Duodenal mucosa (tissue), 2 donors: Measurements from ENCODE around the gene SCART1.
"Not testable (repeated sequence)": the region's sequence is repeated elsewhere in the genome, so short reads cannot be mapped to it uniquely, and the experiment has no call there.

ENCODE experiments used
- H3K27ac ChIP-seq: one replicate; pipeline ENCODE4 v1.7.0; 2013; ENCODE audit warnings: low read depth, low read length
- H3K27me3 ChIP-seq, 2 donors: one replicate each; pipeline ENCODE4 v1.7.0; 2013; ENCODE audit warnings: low read length in 2 of 2, control low read depth in 1 of 2; ENCODE audit not compliant: insufficient read depth in 2 of 2, control insufficient read depth in 1 of 2
- H3K36me3 ChIP-seq, 2 donors: one replicate each; pipeline ENCODE4 v1.7.0; 2013; ENCODE audit warnings: low read length in 2 of 2, control low read depth in 1 of 2; ENCODE audit not compliant: insufficient read depth in 2 of 2, control insufficient read depth in 1 of 2
- H3K4me1 ChIP-seq, 2 donors: one replicate each; pipeline ENCODE4 v1.7.0; 2013; ENCODE audit warnings: low read length in 2 of 2, control low read depth in 1 of 2; ENCODE audit not compliant: insufficient read depth in 2 of 2, control insufficient read depth in 1 of 2
- H3K4me3 ChIP-seq, 2 donors: one replicate each; pipeline ENCODE4 v1.7.0; 2013; ENCODE audit warnings: low read length in 2 of 2, low read depth in 1 of 2
- H3K9ac ChIP-seq, 2 donors: one replicate each; pipeline ENCODE4 v1.7.0; 2013; ENCODE audit warnings: low read length in 2 of 2, low read depth in 1 of 2
- H3K9me3 ChIP-seq, 2 donors: one replicate each; pipeline ENCODE4 v1.7.0; 2013; ENCODE audit warnings: low read length in 2 of 2, control low read depth in 1 of 2; ENCODE audit not compliant: control insufficient read depth in 1 of 2

The SCART1 gene

DNA sequence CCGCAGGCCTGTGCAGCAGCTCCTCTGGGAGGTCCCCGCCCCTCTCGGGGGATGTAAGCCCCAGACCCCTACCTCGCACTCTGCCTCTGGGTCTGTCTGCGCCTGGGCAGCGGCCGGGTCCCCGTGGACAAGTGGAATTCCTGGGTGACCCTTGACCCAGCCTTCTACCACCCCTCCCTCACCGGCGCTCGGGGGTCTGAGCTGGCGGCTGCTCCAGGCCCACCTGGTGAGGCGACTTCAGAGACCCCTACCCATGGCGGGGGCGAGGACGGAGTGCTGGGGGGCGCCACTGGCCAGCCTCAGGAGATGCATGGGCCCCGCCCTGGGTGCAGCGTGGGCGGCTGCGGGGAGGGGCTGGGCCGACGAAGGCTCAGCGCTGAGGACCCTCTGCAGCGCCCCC, 21.0 kb upstream of the SCART1 start:
- not testable (repeated sequence) for H3K4me3 ChIP-seq, H3K9me3 ChIP-seq, H3K27ac ChIP-seq, H3K36me3 ChIP-seq, H3K9ac ChIP-seq, H3K27me3 ChIP-seq, H3K4me1 ChIP-seq

DNA sequence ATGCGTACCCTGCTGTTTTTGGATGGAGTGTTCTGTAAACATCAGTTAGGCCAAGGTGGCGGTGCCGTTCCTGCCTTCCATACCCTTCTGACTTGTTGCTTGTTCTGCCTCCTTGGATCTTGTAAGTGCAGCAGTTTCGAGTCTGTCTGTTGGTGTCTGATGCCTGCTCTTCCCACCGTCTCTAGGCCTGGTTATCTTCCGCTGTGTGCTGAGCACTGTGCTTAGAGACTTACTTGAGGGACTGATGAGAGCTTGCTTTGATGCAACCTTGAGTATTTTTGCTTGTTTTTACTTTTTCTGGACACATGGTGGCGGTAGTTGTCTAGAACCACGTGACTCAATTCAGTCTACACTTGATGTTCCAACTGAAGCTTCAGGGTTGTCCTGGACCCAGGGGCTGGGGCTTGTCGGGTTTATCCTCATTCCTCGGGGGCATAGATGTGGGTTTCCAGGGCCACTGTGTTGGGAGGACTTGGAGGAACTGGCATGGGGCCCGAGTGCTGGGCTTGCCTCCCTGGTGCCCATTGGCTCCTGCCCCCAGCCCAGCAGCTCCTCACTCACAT, 15.0 kb upstream of the SCART1 start:
- Histone ChIP-seq H3K27ac (no peak overlapping the region), H3K4me1 (peaks cover 0 to 5% of the 10 kb centered on the region in 2 donors), H3K9ac (no peak overlapping the region), H3K27me3 (no peaks in the 10 kb centered on the region), H3K9me3 (no peaks in the 10 kb centered on the region), H3K4me3 (no peak overlapping the region), H3K36me3 (no peaks in the 10 kb centered on the region)

DNA sequence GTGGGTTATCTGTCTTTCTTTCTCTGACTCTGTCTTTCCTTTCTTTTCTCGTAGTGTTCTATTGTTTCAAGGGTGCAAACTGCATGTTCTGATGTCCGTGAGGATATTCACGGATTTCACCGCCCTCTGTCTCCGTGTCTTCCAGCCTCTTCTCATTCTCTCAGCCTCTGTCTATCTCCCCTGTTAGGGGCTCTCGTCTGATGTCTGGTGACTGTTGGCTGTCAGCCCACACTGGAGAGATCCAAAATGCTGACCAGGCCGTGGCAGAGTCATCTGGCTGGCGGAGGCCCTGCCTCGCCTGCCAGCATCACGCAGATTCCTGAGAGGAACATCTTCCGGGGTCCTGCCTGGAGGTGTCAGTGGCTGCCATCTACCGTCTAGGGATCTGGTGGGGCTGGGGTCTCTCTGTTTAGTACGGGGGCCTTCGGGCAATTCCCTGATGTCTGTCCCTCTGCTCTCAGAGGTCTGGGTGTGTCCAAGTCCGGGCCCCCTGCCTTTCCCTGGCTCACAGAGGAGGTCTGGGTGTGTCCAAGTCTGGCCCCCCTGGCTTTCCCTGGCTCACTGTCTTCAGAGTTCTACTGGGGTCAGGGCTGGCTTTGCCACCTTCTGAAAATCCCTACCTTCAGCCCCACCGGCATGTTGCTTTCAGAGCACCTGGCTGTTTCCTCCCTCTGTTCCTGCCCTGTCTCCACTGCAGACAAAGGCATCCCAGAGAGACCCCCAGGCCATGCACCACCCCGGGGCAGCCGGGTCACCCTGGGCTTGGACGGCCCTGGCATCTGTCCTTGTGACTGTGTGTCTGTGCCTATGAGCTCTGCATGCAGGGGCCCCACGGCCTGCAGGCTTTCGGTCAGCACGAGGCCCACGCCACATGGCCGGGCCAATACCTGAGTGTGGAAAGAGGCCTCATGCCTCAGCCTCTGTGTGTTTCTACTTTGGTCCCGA, 14.0 kb upstream of the SCART1 start:
- H3K27me3 ChIP-seq, result no peaks in the 10 kb centered on the region
- H3K36me3 ChIP-seq, result no peaks in the 10 kb centered on the region
- no peak overlapping the region for H3K9ac ChIP-seq
- H3K9me3 ChIP-seq, result no peaks in the 10 kb centered on the region
- no peak overlapping the region for H3K27ac ChIP-seq
- H3K4me1 ChIP-seq, result peaks cover 0 to 5% of the 10 kb centered on the region in 2 donors
- no peak overlapping the region for H3K4me3 ChIP-seq

DNA sequence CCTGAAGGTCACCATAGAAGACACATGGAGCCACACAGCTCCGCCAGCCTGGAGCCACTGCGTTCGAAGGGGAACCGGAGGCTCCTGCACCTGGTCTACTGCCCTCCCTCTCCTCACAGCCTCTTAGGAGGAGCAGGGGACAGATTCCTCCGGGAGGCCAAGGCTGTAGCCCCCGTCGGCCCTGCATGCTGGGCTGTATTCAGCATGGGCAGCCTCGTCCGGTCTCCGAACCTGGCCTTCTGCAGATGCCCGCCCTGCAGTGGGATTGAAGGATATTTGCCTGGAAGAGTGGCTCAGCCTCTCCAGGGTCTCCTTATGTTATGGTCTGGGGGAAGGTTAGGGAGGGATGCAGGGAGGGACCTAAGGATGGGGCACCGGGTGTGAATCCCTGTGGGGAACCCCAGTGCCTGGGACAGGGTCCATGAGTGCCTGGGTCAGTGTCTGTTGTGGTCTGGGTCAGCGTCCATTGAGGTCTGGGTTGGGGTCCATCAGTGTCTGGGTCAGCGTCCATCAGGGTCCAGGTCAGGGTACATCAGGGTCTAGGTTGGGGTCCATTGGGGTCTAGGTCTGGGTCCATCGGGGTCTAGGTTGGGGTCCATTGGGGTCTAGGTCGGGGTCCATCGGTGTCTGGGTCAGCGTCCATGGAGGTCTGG, 13.0 kb upstream of the SCART1 start:
- Histone ChIP-seq H3K9me3 (no peaks in the 10 kb centered on the region), H3K27me3 (no peaks in the 10 kb centered on the region), H3K27ac (no peak overlapping the region), H3K4me1 (peaks cover 0 to 5% of the 10 kb centered on the region in 2 donors), H3K36me3 (no peaks in the 10 kb centered on the region), H3K4me3 (no peak overlapping the region), H3K9ac (no peak overlapping the region)

DNA sequence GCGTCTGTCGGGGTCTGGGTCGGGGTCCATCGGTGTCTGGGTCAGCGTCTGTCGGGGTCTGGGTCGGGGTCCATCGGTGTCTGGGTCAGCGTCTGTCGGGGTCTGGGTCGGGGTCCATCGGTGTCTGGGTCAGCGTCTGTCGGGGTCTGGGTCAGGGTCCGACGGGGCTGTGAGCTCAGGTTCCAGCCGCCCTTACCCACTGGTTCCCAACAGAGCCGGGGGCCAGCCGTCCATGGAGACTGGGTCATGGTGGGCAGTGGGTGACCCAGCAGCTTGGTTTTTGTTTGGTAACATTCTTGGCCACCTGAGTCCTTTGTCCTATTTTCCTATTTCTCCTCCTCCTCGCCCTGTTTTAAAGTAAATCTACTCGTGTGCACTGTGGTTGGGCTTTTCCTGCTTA, 12.4 kb upstream of the SCART1 start:
- H3K36me3 ChIP-seq, H3K9me3 ChIP-seq, H3K9ac ChIP-seq, H3K27me3 ChIP-seq, H3K4me3 ChIP-seq, H3K4me1 ChIP-seq, H3K27ac ChIP-seq: not testable (repeated sequence)

DNA sequence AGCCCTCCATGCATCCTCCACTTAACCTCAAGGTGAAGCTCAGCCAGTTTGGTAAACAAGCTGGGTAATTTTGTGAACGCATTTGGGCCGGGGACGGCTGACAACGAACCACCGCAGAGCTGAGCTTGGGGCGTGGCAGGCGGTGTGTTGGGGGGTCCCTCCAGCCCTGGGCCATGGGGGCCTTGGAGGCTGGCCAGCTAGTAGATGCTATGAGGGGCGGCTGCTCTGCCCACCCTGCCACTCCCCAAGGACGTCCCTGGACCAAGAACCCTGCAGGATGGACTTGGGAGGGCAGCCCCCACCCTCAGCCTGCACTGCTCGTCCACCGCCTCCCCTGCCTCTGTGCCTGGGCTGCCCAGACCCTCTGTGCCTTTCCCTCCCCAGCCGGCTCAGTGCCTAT, 12.0 kb upstream of the SCART1 start:
- no peaks in the 10 kb centered on the region for H3K36me3 ChIP-seq
- no peaks in the 10 kb centered on the region for H3K27me3 ChIP-seq
- no peak overlapping the region for H3K27ac ChIP-seq
- no peak overlapping the region for H3K9ac ChIP-seq
- peaks cover 2 to 5% of the 10 kb centered on the region in 2 donors for H3K9me3 ChIP-seq
- H3K4me3 ChIP-seq, result no peak overlapping the region
- peaks cover 0 to 5% of the 10 kb centered on the region in 2 donors for H3K4me1 ChIP-seq

DNA sequence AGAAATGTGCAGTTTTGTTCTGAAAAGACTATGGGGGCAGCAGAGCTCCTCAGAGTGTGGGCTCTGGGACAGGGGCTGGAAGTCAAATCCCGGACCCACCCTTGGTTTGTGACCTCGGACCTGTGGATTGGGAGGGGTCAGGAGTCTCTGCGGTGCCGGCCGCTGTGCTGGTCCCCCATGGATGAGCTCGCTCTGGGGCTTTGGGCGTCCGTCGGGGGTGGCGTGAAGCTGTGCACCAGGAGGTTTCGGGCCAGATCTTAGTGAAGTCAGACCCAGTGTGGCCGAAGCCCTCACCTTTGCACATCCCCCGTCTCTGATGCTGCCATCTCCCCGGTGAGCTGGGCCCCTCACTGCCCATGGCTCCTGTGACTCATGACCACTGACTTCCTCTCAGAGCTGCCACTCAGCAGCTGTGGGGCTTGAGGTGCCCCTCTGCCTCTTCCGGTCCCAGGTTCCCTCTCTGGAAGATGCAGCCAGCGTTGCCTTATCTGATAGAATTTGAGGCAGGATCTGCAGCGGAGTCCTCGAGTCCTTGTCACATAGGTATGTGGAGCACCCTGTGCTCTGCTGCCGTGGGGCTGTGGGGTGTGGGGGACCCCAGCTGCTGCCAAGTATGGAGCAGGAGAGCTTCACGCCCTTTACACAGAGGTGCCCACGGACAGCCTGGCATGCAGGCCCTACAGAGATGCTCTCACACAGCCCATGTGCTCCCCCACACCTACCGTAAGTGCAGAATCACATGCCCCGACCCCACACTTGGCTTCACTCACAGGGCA, 11.4 kb upstream of the SCART1 start:
- peaks cover 0 to 5% of the 10 kb centered on the region in 2 donors for H3K4me1 ChIP-seq
- peaks cover 7 to 8% of the 10 kb centered on the region in 2 donors for H3K9me3 ChIP-seq
- no peak overlapping the region for H3K9ac ChIP-seq
- no peak overlapping the region for H3K4me3 ChIP-seq
- no peaks in the 10 kb centered on the region for H3K36me3 ChIP-seq
- H3K27me3 ChIP-seq, result no peaks in the 10 kb centered on the region
- no peak overlapping the region for H3K27ac ChIP-seq

DNA sequence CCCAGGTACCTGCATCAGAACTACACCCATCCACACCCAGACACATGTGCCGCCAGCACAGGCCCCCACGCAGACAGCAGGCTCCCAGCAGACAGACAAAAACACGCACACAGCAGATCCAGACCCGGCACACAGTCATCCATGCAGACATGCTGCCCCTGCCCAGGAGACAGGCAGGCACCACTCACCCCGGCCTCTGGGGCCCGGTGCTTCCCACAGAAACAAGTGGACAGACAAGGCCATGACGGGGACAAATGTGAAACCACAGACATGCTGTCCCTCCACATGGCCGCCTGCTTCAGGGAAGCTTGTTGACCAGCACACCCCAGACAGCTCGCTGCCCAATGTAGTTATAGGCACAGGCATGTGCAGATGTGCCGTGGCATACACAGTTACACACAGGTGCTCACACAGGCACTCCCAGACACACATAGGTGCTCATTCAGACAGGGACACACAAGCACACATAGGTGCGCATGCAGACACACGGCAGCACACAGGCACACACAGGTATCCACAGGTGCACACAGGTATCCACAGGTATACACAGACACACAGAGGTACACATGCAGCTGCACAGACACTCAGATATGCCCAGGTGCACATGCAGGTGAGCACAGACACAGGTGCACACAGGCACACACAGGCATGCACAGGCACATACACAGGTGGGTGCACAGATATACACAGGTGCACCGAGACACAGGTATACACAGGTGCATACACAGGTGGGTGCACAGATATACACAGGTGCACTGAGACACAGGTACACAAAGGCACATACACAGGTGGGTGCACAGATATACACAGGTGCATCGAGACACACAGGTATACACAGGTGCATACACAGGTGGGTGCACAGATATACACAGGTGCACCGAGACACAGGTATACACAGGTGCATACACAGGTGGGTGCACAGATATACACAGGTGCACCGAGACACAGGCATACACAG, 10.5 kb upstream of the SCART1 start:
- Histone ChIP-seq H3K27me3 (no peaks in the 10 kb centered on the region), H3K27ac (no peak overlapping the region), H3K4me3 (no peak overlapping the region), H3K36me3 (no peaks in the 10 kb centered on the region), H3K9me3 (peaks cover 13 to 16% of the 10 kb centered on the region in 2 donors), H3K9ac (no peak overlapping the region), H3K4me1 (peaks cover 0 to 5% of the 10 kb centered on the region in 2 donors)
